Germinal center (tissue), 1 donor: ENCODE data around the gene SYNPR.
"Not testable (repeated sequence)": the region's sequence is repeated elsewhere in the genome, so short reads cannot be mapped to it uniquely, and the experiment has no call there.

Source experiments
- DNase-seq: peaks from one replicate; pipeline ENCODE4 v3.0.0; 2012; ENCODE audit warnings: mixed read lengths, low spot score

Gene SYNPR

GRCh38 chr3:63631670-63632069, 353.6 kb downstream of the SYNPR start:
- no peak for DNase-seq

- no peak for DNase-seq
Observed at GRCh38 chr3:63635186-63635585, 357.1 kb downstream of the SYNPR start.

GRCh38 chr3:63639806-63640205, 361.7 kb downstream of the SYNPR start:
- no peak for DNase-seq

- DNase-seq = no peak
Observed at GRCh38 chr3:63642488-63642887, 364.4 kb downstream of the SYNPR start.

GRCh38 chr3:63644212-63644797, 366.2 kb downstream of the SYNPR start:
- no peak for DNase-seq

- DNase-seq = not testable (repeated sequence)
Observed at GRCh38 chr3:63644928-63645781, 367.0 kb downstream of the SYNPR start.

DNA sequence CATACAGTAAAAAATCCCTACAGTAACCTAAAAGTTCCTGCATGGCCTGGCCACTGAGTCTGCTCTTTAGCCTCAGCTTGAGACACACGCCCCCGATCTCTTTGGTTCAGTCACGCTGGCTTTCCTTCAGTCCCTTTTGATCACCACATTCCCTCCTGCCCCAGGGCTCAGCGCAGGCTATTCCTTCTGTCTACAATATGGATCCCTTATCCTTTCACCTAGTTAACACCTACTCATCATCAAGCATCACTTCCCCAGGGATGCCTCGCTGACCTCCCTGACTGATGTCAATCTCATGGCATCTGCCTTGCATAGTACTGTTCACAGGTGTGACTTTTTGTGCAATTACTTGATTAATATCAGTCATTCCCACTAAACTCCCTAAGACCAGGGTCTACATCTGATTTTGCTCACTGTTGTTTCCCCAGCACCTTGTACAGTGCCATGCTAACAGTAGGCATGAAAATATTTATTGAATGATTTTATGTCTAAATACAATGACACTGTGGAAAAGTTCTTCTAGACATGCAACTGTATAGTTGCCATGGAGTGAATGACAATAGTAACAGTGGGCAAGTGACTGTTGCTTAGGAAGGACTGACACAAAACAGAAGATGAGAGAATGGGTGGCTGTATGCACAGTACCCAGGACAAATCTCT, 374.1 kb downstream of the SYNPR start, which contains the start of gene SNTN:
SNTN (plus strand) TSS at position 610 of the 660 bp plus-strand sequence; CDS start at position 623, 13 bp downstream.
- no peak for DNase-seq

DNA sequence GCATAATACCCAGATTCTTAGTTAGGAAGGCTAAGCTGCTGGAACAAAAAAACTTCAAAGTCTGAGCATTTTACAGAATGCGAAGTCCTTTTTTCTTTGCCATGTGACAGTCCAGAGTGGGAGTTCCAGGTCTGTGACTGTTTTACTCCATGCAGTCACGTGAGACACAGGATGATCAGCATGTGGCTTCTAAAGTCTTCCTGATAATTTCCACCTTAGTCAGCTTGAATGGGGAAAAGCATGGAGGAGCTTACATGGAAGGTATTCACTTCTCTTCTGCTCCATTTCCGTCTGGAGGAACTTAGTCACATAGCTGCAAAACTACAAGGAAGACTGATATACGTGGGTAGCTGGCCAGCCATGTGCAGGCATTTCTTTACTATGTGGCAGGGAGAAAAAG, 376.1 kb downstream of the SYNPR start:
- no peak for DNase-seq

- DNase-seq = no peak
Observed at GRCh38 chr3:63654931-63655330, 376.8 kb downstream of the SYNPR start.

- no peak for DNase-seq
Observed at GRCh38 chr3:63655519-63655918, 377.4 kb downstream of the SYNPR start.

- DNase-seq = no peak
Observed at GRCh38 chr3:63656786-63657185, 378.7 kb downstream of the SYNPR start.

DNA sequence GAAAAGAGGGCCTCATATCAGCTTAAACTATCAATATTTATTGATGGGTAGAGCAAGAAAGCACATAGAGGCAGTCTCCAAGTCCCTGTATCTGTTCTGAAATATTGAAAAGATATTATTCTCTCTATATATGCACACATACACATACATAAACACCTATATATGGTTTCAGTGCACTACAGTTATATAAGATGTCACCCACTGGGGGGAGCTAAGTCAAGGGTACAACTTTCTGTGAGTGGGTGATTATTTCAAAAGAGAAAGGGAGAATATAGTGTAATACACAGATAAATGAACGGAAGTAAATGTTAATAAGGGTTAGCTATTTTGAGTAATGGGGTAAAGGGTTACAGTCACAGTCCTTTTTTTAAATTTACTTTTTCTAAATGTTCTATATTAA, 383.1 kb downstream of the SYNPR start:
- no peak for DNase-seq

DNA sequence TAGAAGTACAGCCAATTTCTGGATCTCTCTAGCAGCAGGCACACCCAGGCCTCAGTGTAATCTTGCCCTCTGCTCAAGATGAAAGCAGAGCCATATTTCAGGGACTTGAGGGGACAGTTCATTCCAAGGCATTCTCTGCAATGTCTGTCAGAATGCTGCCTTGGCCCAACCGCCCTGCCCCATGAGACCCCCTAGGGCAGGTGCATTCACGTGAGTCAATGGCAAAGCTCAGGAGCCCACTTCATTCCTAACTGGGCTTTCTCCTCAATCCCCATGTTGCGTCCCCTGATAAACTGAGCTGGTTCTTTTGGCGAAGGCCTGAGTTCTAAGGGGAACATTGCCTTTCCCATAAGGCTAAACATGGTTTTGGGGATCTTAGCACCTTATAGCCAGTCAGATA, 383.9 kb downstream of the SYNPR start:
- no peak for DNase-seq

DNA sequence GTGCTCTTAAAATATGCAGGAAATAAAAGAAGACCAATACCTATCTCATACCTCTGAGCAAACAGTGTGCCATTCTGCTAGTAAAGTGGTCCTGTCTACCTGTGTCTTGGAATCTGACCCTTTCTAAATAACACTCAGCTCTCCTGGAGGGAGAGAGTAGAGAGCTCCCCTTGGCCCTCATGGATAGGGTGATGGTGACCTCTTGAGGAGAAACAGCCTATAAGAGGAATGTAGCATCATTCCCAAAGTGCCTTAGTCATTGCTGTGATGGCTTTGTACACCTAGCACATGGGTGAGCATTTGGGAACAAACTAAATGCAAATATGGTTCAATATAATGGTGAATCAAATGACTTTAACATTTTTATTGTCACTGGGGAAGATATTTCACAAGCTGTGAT, 384.4 kb downstream of the SYNPR start:
- DNase-seq = no peak
